Esophagus squamous epithelium (tissue), 5 donors: ENCODE measurements around the gene TXNDC2. TPM values are rescaled to one million over a fixed set of nuclear protein-coding genes. Genes with fewer than 3 reads are reported as not detected.

Experiments used
- DNase-seq: peaks from one replicate; lab custom pipeline; 2025; lab: John Stamatoyannopoulos, UW
- H3K27ac ChIP-seq, 4 donors: fragments of 200-600 bp; sonication (generic); one replicate each; pipeline ENCODE4 v1.5.1; 2016 to 2019; ENCODE audit warnings: mild to moderate bottlenecking in 1 of 4
- H3K27me3 ChIP-seq, 4 donors: fragments of 200-600 bp; sonication (generic); 1 replicate in 3 of 4; 2 replicates in 1 of 4; pipeline versions ENCODE4 v1.5.1 to v1.6.0; 2017 to 2021; ENCODE audit warnings: antibody characterized with exemption in 1 of 4
- H3K36me3 ChIP-seq, 3 donors: fragments of 200-600 bp; sonication (generic); one replicate each; pipeline ENCODE4 v1.5.1; 2016 to 2019
- H3K4me1 ChIP-seq, 3 donors: fragments of 200-600 bp; sonication (generic); one replicate each; pipeline ENCODE4 v1.5.1; 2017 to 2019
- H3K4me3 ChIP-seq, 4 donors: fragments of 200-600 bp; sonication (generic); 1 replicate in 3 of 4; 2 replicates in 1 of 4; pipeline ENCODE4 v1.5.1; 2016 to 2019; ENCODE audit warnings: mild to moderate bottlenecking in 2 of 4, moderate library complexity in 1 of 4
- H3K9me3 ChIP-seq, 3 donors: fragments of 200-600 bp; sonication (generic); one replicate each; pipeline ENCODE4 v1.5.1; 2016 to 2019
- CTCF ChIP-seq, 6 experiments: fragments of 450-650 bp in 4 of 6; fragments of 200-600 bp in 2 of 6; sonication (generic) in 2 of 6; IDR thresholded peaks; one replicate each; pipeline ENCODE4 v1.5.1; 2016 to 2019; ENCODE audit warnings: antibody characterized with exemption in 6 of 6, mild to moderate bottlenecking in 4 of 6, moderate library complexity in 4 of 6
- POLR2A ChIP-seq, 4 donors: fragments of 450-650 bp; IDR thresholded peaks; one replicate each; pipeline ENCODE4 v1.6.1; 2017; ENCODE audit warnings: antibody characterized with exemption in 4 of 4, mild to moderate bottlenecking in 4 of 4, moderate library complexity in 3 of 4
- WGBS, 2 donors: methylation state at CpG; one replicate each; pipeline ENCODE4 v1.1.5; 2018; 5-methylcytosine and 5-hydroxymethylcytosine counted together
- intact Hi-C: fragments of 100-400 bp; cut with DNase I; formaldehyde crosslinking; loops from one replicate; pipeline ENCODE4 v1.15.0; 2022
- small RNA-seq, 4 donors: library from RNA; depleted of rRNA; stranded (forward); fragments of <200 nt; gene quantifications; one replicate each; pipeline ENCODE3, GENCODE V24; 2016
- total RNA-seq, 4 donors: library from RNA; depleted of rRNA; stranded (reverse); fragments of >200 nt; gene quantifications; one replicate each; pipeline ENCODE4 v1.1.0, GENCODE V29; 2016
- donor health status: DM: yes; HTN: yes; CAD: no.

Gene TXNDC2
- total RNA-seq, 4 donors from 2014 or later: 0.09 TPM; not detected in 3

DNA sequence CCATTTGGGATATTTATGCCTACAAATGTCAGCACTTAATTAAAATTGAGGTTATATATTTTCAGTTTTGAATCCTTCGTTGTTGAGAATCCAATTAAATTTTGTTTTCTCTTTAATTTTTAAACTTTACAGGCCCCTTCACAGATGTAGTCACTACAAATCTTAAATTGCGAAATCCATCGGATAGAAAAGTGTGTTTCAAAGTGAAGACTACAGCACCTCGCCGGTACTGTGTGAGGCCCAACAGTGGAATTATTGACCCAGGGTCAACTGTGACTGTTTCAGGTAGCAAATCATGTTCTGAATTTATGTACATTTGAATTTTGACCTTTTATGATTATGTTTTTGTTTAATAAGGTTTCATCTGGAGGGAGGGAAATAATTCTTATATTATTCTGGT is 45.9 kb downstream of the TXNDC2 start:
- H3K27ac ChIP-seq: no peak overlapping the region
- intact Hi-C loops: no loop called here
- no peak for DNase-seq
- TF ChIP-seq CTCF (IDR thresholded peaks at IDR 0.05) (no peak), POLR2A (IDR thresholded peaks at IDR 0.05) (no peak)
- no peaks in the 10 kb centered on the region for H3K27me3 ChIP-seq
- H3K9me3 ChIP-seq: no peaks in the 10 kb centered on the region
- peaks cover 3 to 46% (median 11%) of the 10 kb centered on the region in 3 donors for H3K36me3 ChIP-seq
- peaks cover 6 to 71% (median 34%) of the 10 kb centered on the region in 3 donors for H3K4me1 ChIP-seq
- H3K4me3 ChIP-seq: no peak overlapping the region
- 76 to 80% methylated on average over 5 of the region's 5 CpGs for WGBS, 2 donors

GRCh38 chr18:9933865-9934264 is 48.1 kb downstream of the TXNDC2 start:
- H3K4me1 ChIP-seq: peaks cover 0 to 50% (median 24%) of the 10 kb centered on the region in 3 donors
- intact Hi-C loops: no loop called here
- peaks cover 3 to 68% (median 12%) of the 10 kb centered on the region in 3 donors for H3K36me3 ChIP-seq
- H3K9me3 ChIP-seq: no peaks in the 10 kb centered on the region
- TF ChIP-seq POLR2A (IDR thresholded peaks at IDR 0.05) (no peak), CTCF (IDR thresholded peaks at IDR 0.05) (no peak)
- WGBS, 2 donors: 80 to 85% methylated on average over 3 of the region's 3 CpGs
- H3K27ac ChIP-seq: peak overlapping the region in 2 of 4 donors; percentile 27 to 34
- no peaks in the 10 kb centered on the region for H3K27me3 ChIP-seq
- H3K4me3 ChIP-seq: no peak overlapping the region
- no peak for DNase-seq

DNA sequence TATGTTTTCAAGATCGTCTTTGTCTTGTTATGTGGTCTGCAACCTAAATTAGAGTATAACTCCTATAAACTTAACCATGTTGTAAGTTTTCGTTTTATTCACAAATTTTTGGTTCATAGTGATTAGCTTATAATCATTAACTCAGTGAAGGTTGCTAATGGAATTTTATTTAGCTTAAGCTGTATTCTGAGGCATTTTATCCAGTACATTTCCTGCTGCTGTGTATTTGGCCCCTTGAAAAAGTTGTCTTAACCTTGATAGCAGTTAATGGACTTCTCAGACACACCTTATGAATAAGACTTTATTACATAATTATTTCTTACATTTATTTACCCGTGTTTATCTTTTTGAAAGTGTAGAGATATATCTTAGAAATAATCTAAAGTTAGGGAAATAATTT is 48.5 kb downstream of the TXNDC2 start:
- 88% methylated on average over 3 of the region's 3 CpGs for WGBS, 2 donors
- intact Hi-C loops: no loop called here
- H3K36me3 ChIP-seq: peaks cover 3 to 72% (median 12%) of the 10 kb centered on the region in 3 donors

More for the DNA sequence above, 48.5 kb downstream of the TXNDC2 start:
- H3K27me3 ChIP-seq: no peaks in the 10 kb centered on the region
- H3K27ac ChIP-seq: peak overlapping the region in 1 of 4 donors; percentile 27
- no peak for DNase-seq
- H3K9me3 ChIP-seq: no peaks in the 10 kb centered on the region
- H3K4me3 ChIP-seq: no peak overlapping the region
- peaks cover 0 to 45% (median 20%) of the 10 kb centered on the region in 3 donors for H3K4me1 ChIP-seq
- TF ChIP-seq POLR2A (IDR thresholded peaks at IDR 0.05): no peak

Small RNA genes lying within 50 kb of the gene (small RNA-seq; reads per million reads assigned to genes)
- gene RNA5SP449 (0 reads per million in 4 donors), gene RNA5SP450 (1.3 to 31.6 (median 19.5) reads per million in 4 donors)

Other genes starting within 250 kb of the TXNDC2 start
- gene RAB31, start 177.7 kb upstream of the TXNDC2 start, total RNA-seq: 10 to 100 TPM; 17.4 to 76.0 (median 45.0) TPM
- 100 to 1,000 TPM; 252 to 287 (median 268) TPM for gene VAPA, start 28.0 kb downstream of the TXNDC2 start, total RNA-seq